HG03135 (cell line): ENCODE data around the gene DEAF1.

Source experiments
- ATAC-seq: cut with Tn5 transposase; IDR thresholded peaks from one replicate; pipeline ENCODE4 v1.9.1; 2021; ENCODE audit warnings: mild to moderate bottlenecking, moderate library complexity; ENCODE audit not compliant: unreplicated experiment

The DEAF1 gene

DNA sequence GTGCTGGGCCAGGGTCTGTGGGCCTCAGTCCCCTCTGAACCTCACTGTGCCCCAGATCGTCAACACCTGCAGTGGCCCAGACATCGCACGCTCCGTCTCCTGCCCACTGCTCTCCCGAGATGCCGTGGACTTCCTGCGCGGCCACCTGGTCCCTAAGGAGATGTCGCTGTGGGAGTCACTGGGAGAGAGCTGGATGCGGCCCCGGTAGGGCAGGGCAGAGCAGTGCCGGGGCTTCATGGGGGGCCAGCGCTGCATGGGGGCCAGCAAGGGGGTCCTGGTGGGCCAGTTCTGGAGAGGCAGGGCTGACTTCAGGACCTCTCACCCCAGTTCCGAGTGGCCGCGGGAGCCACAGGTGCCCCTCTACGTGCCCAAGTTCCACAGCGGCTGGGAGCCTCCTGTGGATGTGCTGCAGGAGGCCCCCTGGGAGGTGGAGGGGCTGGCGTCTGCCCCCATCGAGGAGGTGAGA, 27.4 kb upstream of the DEAF1 start:
- ATAC-seq = no peak

DNA sequence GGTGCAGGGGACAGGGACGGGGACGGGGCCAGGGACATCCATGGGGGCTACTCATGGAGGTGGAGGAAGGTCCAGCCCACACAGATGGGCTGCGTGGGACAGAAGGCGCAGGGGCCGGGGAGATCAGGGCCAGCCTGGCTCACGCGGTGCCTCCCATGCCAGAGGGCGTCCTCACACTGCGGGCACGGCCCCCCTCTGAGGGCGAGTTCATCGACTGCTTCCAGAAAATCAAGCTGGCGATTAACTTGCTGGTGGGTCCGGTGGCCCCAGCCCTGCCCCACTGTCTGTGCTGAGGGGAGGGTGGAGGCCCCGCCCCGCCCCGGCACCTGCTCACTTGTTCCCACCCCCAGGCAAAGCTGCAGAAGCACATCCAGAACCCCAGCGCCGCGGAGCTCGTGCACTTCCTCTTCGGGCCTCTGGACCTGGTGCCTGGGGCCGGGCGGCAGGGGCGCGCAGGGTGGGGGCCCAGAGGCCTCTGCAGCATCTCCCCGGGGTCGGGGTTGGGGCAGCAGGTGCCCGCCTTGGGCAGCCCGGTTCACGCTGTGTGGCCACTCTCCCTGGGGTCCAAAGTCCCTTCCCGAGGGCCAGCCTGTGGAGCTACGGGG, 26.8 kb upstream of the DEAF1 start:
- ATAC-seq = no peak

DNA sequence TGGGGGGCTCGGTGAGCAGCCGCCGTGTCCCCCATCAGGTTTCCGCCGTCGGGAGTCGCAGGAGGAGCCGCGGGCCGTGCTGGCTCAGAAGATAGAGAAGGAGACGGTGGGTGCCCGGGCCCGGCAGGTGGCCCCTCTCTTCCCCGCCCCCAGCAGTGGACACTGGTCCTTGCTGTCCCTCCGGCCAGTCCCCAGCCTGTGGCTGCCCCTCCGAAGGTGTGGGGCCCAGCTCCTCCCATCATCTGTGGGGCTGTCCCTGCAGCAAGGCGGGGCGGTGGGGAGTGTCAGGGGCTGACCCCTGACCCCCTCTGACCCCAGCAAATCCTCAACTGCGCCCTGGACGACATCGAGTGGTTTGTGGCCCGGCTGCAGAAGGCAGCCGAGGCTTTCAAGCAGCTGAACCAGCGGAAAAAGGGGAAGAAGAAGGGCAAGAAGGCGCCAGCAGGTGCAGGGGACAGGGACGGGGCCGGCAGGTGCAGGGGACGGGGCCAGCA, 26.3 kb upstream of the DEAF1 start:
- ATAC-seq = no peak

DNA sequence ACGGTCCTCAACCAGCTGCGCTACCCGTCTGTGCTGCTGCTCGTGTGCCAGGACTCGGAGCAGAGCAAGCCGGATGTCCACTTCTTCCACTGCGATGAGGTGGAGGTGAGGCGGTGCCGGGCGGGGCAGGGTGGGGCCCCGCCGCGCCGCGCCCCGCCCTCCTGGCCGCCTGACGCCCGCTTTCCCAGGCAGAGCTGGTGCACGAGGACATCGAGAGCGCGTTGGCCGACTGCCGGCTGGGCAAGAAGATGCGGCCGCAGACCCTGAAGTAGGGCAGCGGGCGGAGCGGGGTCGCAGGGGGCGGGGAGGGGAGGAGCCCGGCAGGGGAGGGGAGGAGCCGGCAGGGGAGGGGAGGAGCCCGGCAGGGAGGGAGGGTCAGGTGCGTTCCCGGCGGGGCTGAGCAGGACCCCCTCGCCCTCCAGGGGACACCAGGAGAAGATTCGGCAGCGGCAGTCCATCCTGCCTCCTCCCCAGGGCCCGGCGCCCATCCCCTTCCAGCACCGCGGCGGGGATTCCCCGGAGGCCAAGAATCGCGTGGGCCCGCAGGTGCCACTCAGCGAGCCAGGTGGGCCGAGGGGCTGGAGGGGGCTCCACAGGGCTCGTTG, 25.7 kb upstream of the DEAF1 start:
- ATAC-seq = no peak

GRCh38 chr11:720017-720641, 25.1 kb upstream of the DEAF1 start:
- ATAC-seq = no peak

DNA sequence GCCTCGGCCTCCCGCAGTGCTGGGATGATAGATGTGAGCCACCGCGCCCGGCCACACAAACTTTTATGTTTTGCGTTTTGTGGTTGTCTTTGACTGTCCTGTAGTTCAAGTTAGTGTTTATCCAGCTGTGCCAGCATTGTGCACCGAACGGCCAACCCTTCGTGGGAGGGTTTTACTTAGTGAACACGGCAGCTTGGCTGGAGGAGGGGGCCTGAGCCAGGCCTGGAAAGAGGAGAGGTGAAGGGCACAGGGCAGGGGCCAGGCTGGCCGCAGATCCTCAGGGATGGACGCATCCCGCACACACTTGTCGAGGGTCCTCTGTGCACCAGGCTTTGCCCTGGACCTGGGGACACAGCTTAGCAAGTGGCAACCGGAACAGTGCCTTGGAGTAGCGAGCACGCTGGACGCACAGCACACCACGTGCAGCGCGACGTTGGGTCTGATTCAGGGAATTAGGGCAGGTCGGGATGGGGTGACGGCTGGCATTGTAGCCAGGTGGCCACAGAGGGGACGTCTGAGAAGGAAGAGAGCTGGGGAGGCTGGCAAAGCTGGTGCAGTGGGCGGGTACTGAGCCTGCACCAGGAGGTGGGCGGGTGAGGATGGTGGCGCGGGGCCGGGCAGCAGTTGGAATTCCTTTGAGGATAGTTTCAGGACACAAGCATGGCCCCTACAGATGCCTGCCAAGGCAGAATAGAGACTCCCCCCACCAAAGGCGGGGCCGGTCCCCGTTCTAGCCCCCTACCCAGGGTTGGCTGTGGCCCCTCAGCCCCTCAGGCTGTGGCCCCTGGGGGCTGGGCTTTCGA, 24.4 kb upstream of the DEAF1 start:
- ATAC-seq = no peak

- ATAC-seq = no peak
Observed at GRCh38 chr11:714436-714835, 19.4 kb upstream of the DEAF1 start.

- no peak for ATAC-seq
Observed at GRCh38 chr11:709109-709997, 14.3 kb upstream of the DEAF1 start.

- no peak for ATAC-seq
Observed at GRCh38 chr11:708511-708910, 13.5 kb upstream of the DEAF1 start.

- no peak for ATAC-seq
Observed at GRCh38 chr11:707817-708420, 12.9 kb upstream of the DEAF1 start.

DNA sequence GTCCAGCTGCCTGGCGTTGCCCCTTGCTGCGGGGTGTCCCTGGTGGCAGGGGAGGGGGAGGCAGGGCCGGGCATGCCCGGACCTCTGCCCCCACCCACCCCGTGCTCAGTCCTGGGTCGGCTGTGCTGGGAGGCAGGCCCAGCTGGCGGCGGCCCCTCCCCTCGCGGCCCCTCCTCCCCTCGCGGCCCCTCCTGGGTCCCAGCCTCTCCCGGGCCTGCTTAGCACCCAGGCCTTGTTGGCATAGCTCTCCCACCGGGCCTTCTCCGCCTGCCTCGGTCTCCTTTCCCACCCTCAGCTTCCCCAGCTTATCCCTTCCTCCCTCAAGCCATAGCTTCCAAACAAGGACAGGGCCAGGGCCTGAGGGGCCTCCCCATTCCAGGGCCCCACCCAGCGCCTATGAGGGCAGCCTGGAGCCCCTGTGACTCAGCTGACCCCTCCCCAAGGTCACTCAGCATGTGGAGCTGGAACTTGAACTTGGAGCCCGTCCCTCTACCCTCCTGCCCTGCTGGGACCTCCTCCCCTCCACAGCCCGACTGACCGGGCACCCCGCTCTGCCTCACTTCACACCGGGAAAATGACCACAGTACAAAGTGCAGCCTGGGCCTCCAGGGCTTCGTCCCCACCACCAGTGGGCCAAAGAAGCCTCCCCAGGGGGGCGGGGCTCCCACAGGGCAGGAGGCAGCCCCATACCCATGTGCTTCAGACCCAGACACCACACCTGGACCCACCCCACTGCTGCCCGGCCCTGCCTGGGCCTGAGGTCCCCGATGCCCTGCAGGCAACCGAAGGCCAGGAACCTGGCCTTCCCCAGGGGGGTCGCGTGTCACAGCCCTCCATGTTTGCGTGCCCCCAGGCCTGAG, 12.2 kb upstream of the DEAF1 start:
- no peak for ATAC-seq

- ATAC-seq = no peak
Observed at GRCh38 chr11:706439-706956, 11.5 kb upstream of the DEAF1 start.

- ATAC-seq = no peak
Observed at GRCh38 chr11:705646-706438, 10.8 kb upstream of the DEAF1 start, which contains the start of gene EPS8L2. TSS of gene EPS8L2 (plus strand) at chr11:706231. CDS start at chr11:709408, 3,177 bp downstream.

DNA sequence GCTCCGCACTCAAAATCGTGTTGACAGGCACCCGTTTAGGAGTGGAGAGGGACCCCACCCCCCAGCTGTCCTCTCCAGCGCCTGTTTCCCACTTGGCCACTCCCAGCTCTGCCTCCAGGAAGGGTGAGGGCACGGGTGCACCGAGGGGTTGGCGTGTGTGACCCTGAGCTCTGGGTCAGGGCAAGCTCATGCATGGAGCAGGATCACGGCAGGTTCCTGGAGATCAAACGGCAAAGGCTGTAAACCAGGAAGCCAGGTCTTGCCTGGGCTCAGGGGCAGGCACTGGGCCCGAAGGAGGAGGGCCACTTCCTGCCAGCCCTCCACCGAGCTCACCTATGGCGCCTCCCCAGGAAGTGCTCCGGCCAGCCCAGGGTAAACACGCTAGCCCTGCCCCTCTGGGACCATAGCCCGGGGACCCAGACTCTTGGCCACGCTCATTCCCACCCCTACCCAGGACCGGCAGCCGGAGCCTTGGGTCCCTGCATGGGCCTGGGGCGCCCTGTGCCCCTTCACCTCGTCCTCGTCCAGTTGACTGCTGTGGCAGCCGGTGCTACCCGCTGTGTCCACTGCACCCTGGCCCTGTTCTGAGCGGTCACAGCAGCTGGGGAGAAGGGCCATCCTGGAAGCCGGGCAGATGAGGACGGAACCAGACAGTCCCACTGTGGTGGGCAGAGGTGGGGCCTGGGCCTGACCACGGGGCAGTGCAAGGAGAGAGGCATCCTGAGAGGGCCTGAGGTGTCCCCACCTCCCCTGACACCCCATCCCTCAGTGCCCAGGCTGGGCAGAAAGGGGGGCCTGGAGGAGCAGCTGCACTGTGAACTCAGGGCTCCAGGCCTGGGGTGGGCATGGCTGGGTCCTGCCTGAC, 10.0 kb upstream of the DEAF1 start:
- no peak for ATAC-seq

GRCh38 chr11:704228-704674, 9.2 kb upstream of the DEAF1 start:
- no peak for ATAC-seq

DNA sequence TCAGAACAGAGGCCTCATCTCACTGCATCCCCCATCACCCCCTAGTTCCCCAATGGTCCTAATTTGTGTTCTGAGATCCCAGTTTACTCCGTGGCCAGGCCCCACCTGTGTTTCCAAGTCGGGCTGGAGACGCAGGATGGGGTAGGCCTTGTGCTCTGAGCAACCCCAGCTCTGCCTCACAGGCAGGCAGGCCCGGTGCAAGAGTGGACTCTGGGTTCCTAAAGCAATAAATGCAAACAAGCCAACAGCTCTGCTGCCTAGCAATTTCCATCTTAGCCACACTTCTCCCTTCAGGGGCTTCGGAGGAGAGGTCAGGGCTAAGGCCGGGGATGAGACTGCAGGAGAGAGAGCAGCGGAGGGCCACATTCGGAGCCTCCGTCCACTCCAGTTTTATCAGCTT, 8.5 kb upstream of the DEAF1 start:
- ATAC-seq = no peak
